VCaP (cell line): Measurements from ENCODE around the gene APH1A.
A peak's percentile ranks its signal among the peaks of the same experiment; 100 is the strongest.
"Not testable (repeated sequence)": the region's sequence is repeated elsewhere in the genome, so short reads cannot be mapped to it uniquely, and the experiment has no call there.

Experiments used
- H3K27ac ChIP-seq: fragments of 450-650 bp; 2 replicates; pipeline ENCODE4 v1.5.1; 2017
- CTCF ChIP-seq: fragments of 450-650 bp; conservative IDR thresholded peaks from 2 replicates; pipeline ENCODE4 v1.5.1; 2017; ENCODE audit warnings: mild to moderate bottlenecking, moderate library complexity

The APH1A gene

GRCh38 chr1:150268705-150269403 is at the start of gene APH1A:
Gene APH1A, minus strand, starts transcription at chr1:150269016. Its CDS starts 206 bp downstream, at chr1:150268810.
- TF ChIP-seq CTCF, result no peak

GRCh38 chr1:150314691-150315090 is 45.9 kb upstream of the APH1A start:
- not testable (repeated sequence) for H3K27ac ChIP-seq

More at GRCh38 chr1:150268705-150269403, at the start of gene APH1A:
- peak within 1 kb of the TSS; percentile 87 for H3K27ac ChIP-seq

GRCh38 chr1:150311762-150312161 is 42.9 kb upstream of the APH1A start:
- TF ChIP-seq CTCF, result no peak
- H3K27ac ChIP-seq, result no peak overlapping the region

GRCh38 chr1:150309758-150310508 is 41.1 kb upstream of the APH1A start:
- TF ChIP-seq CTCF, result no peak
- H3K27ac ChIP-seq, result no peak overlapping the region

GRCh38 chr1:150308585-150308984 is 39.8 kb upstream of the APH1A start:
- H3K27ac ChIP-seq, result not testable (repeated sequence)

- H3K27ac ChIP-seq, result no peak overlapping the region
- no peak for TF ChIP-seq CTCF
Observed at GRCh38 chr1:150302902-150303301, 34.1 kb upstream of the APH1A start.

- H3K27ac ChIP-seq, result no peak overlapping the region
- TF ChIP-seq CTCF, result no peak
Observed at GRCh38 chr1:150302338-150302737, 33.5 kb upstream of the APH1A start.

GRCh38 chr1:150299716-150300115 is 30.9 kb upstream of the APH1A start:
- no peak overlapping the region for H3K27ac ChIP-seq
- no peak for TF ChIP-seq CTCF
